Mammary epithelial cell (primary cell): ENCODE data around the gene LCN2.

Experiments used
- CTCF ChIP-seq, 2 donors: IDR thresholded peaks in 1 of 2; conservative IDR thresholded peaks in 1 of 2; 2 replicates each; pipeline ENCODE4 v1.5.1; 2011 to 2012; ENCODE audit warnings: inconsistent platforms in 2 of 2, low read length in 2 of 2, mild to moderate bottlenecking in 2 of 2, control low read depth in 1 of 2, low read depth in 1 of 2; ENCODE audit not compliant: insufficient read depth in 1 of 2; ENCODE audit errors: extremely low read depth in 1 of 2
- EZH2 ChIP-seq: IDR thresholded peaks from 2 replicates; pipeline ENCODE4 v1.6.1; 2012; ENCODE audit warnings: low read length, inconsistent platforms, borderline replicate concordance

GRCh38 chr9:128109050-128109709 lies 40.1 kb upstream of the LCN2 start:
- TF ChIP-seq EZH2 (no peak), CTCF (conservative IDR thresholded peaks at IDR 0.05 in 1 of 2, IDR thresholded peaks at IDR 0.05 in 1 of 2; ENCODE audit: extremely low read depth in 1 of 2, insufficient read depth in 1 of 2, low read depth in 1 of 2, low read length in 2 of 2) (no peak)
